Limb (tissue), 2 donors: Measurements from ENCODE around the gene SYNPO.

Experiments used
- DNase-seq, 2 donors: peaks; one replicate each; pipeline ENCODE4 v3.0.0-alpha.2; 2016; ENCODE audit errors: extremely low spot score in 2 of 2

SYNPO gene

GRCh38 chr5:150641006-150641570, 628 bp downstream of the SYNPO start:
- no peak for DNase-seq

GRCh38 chr5:150641824-150642566, 1.5 kb downstream of the SYNPO start:
- DNase-seq: no peak

GRCh38 chr5:150642567-150642927, 2.1 kb downstream of the SYNPO start:
- peak in 1 of 2 donors; percentile 77 for DNase-seq

- no peak for DNase-seq
Measured at GRCh38 chr5:150642991-150643710, 2.7 kb downstream of the SYNPO start.

GRCh38 chr5:150644058-150644457, 3.6 kb downstream of the SYNPO start:
- peak in 1 of 2 donors; percentile 19 for DNase-seq

- DNase-seq: peak in 1 of 2 donors; percentile 38
Measured at GRCh38 chr5:150644514-150644913, 4.1 kb downstream of the SYNPO start.

- DNase-seq: peak in 1 of 2 donors; percentile 54
Measured at GRCh38 chr5:150645070-150645700, 4.7 kb downstream of the SYNPO start.

GRCh38 chr5:150647275-150648251, 7.1 kb downstream of the SYNPO start:
- DNase-seq: peak in 1 of 2 donors; percentile 29

GRCh38 chr5:150648294-150649107, 8.0 kb downstream of the SYNPO start:
- peak in 1 of 2 donors; percentile 27 for DNase-seq

GRCh38 chr5:150649108-150650020, 8.9 kb downstream of the SYNPO start:
- DNase-seq: peak in 1 of 2 donors; percentile 45

GRCh38 chr5:150650021-150651006, 9.9 kb downstream of the SYNPO start:
- peak in 1 of 2 donors; percentile 34 for DNase-seq

GRCh38 chr5:150651382-150651781, 10.9 kb downstream of the SYNPO start:
- DNase-seq: no peak

GRCh38 chr5:150651924-150652671, 11.6 kb downstream of the SYNPO start:
- no peak for DNase-seq

GRCh38 chr5:150653145-150653761, 12.8 kb downstream of the SYNPO start:
- DNase-seq: no peak

GRCh38 chr5:150653762-150654556, 13.5 kb downstream of the SYNPO start:
- DNase-seq: no peak

GRCh38 chr5:150655221-150655620, 14.8 kb downstream of the SYNPO start:
- DNase-seq: peak in 1 of 2 donors; percentile 27
